Measurements from ENCODE around the gene HILPDA.

GRCh38 chr7:128435327-128435686 lies 20.4 kb upstream of the HILPDA start:
- TF ChIP-seq EZH2 (IDR thresholded peaks at IDR 0.05; ENCODE audit: borderline replicate concordance, low read depth, low read length, severe bottlenecking) (no peak), CTCF (IDR thresholded peaks at IDR 0.05; ENCODE audit: extremely low read depth in 1 of 2, insufficient read depth in 1 of 2, low read depth in 1 of 2, low read length in 2 of 2) (no peak), POLR2AphosphoS5 (IDR thresholded peaks at IDR 0.05; ENCODE audit: insufficient read depth, low read depth, low read length) (no peak), POLR2A (IDR thresholded peaks at IDR 0.05; ENCODE audit: low read depth, low read length) (no peak), FOS (IDR thresholded peaks at IDR 0.05; ENCODE audit: borderline replicate concordance, insufficient read depth, low read length) (no peak)

All from endothelial cell of umbilical vein (primary cell).